ENCODE data around the gene PXMP2.

The PXMP2 gene

GRCh38 chr12:132653567-132654290 lies 33.7 kb upstream of the PXMP2 start:
- ATAC-seq (no peak), DNase-seq (no peak)
- no peak overlapping the region for H3K4me3 Mint-ChIP-seq
- H3K27ac Mint-ChIP-seq, result no peak overlapping the region
- H3K27me3 Mint-ChIP-seq, result no peaks in the 10 kb centered on the region
- no peaks in the 10 kb centered on the region for H3K9me3 Mint-ChIP-seq
- peaks cover 62% of the 10 kb centered on the region for H3K36me3 Mint-ChIP-seq (ENCODE audit: low read depth)
- no peaks in the 10 kb centered on the region for H3K4me1 Mint-ChIP-seq

DNA sequence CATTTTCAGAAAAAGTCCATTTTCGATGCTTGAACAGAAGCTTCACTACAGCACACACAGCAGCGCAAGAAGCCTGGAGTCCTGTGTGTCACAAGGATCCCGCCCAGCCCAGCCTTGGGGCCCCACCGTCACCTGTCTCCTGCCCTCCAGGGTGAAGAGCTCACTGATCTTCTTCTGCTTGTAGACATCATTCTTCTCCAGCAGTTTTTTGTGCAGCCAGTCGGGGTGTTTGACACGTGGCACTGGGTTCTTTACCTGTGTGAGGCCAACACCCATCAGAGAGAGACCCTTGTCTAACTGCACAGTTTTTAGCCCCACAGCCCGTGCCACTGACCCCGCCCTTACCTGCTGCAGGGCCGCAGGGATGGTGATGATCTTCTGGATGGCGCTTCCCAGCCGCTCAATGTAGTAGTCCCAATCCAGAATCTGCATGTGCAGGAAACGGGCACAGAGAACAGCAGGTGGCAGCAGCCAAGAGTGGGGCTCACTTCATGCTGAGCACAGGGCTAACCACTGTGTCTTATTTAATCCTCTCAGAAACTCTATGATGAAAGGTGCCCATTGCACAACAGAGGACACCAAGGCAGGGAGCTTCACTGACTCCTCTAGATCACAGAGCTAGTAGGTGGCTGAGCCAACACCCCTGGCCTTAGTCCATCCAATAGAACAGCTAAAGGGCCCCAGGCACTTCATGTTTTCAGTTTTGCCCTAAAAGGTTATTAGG lies 30.2 kb upstream of the PXMP2 start:
- Mint-ChIP-seq H3K36me3 (ENCODE audit: low read depth) (peaks cover 68% of the 10 kb centered on the region), H3K27ac (no peak overlapping the region)

GRCh38 chr12:132658149-132658894 lies 29.1 kb upstream of the PXMP2 start:
- H3K36me3 Mint-ChIP-seq (ENCODE audit: low read depth), result peaks cover 73% of the 10 kb centered on the region
- H3K27ac Mint-ChIP-seq, result no peak overlapping the region
- H3K4me3 Mint-ChIP-seq, result no peak overlapping the region
- DNase-seq, result no peak
- no peaks in the 10 kb centered on the region for H3K4me1 Mint-ChIP-seq
- no peaks in the 10 kb centered on the region for H3K9me3 Mint-ChIP-seq
- no peaks in the 10 kb centered on the region for H3K27me3 Mint-ChIP-seq
- ATAC-seq, result no peak

More for the DNA sequence above, 30.2 kb upstream of the PXMP2 start:
- H3K9me3 Mint-ChIP-seq, result no peaks in the 10 kb centered on the region
- ATAC-seq, result no peak
- no peak overlapping the region for H3K4me3 Mint-ChIP-seq
- H3K4me1 Mint-ChIP-seq, result no peaks in the 10 kb centered on the region
- DNase-seq, result no peak
- no peaks in the 10 kb centered on the region for H3K27me3 Mint-ChIP-seq

DNA sequence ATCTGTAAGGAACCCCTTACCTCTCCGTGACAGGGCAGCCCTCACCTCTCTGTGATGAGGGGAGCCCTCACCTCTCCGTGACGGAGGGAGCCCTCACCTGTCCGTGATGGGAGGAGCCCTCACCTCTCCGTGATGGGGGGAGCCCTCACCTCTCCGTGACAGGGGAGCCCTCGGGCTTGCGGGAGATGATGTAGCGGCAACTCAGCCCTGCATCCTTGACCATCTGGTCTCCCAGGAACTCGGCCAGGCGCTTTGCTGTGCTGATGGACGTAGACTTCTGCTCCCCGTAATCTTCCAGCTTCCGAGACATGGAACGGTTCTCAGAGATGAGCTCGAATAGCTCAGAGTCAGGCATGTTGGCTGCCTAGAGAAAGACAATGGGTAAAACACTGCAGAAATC lies 28.2 kb upstream of the PXMP2 start:
- Mint-ChIP-seq H3K27ac (no peak overlapping the region), H3K36me3 (ENCODE audit: low read depth) (peaks cover 67% of the 10 kb centered on the region), H3K27me3 (no peaks in the 10 kb centered on the region), H3K4me3 (no peak overlapping the region), H3K9me3 (no peaks in the 10 kb centered on the region), H3K4me1 (no peaks in the 10 kb centered on the region)
- ATAC-seq, result no peak
- DNase-seq, result no peak

DNA sequence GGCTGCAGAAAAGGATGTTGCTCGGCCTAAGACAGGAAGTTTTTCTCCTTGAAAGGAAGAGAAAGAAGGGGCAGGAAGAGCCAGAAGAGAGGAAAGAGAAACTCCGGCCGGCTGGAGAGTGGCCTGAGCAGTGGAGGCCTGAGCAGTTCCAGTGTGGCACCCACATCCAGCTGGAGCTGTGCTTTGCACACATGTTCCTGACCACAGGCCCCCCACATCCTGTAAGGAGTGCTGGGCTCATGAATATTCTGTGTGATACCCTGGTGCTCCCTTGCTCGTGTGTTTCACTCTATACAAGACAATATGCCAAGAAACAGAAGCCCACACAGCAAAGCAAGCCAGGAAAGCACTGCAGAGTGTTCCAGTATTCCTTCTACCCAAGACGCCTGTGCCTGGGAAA lies 27.3 kb upstream of the PXMP2 start:
- H3K36me3 Mint-ChIP-seq (ENCODE audit: low read depth), result peaks cover 65% of the 10 kb centered on the region

DNA sequence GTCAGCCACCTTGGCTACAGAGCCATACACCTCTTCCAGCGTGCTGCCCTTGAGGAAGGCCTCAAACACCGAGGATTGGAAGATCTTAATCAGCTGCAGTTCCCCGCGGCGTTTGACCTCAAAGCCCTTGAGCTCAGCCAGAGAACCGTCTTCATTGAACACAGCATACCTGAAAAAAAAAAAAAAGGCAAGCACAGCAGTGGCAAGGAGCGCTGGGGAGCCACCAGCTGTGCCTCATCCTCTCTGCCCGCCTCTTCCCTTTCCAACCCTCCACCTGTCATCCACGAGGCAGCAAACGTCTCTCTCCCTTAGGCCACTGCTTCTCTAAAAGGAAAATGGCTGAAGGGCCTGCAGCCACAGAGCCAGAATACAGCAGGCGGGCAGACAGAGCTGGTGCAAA lies 26.4 kb upstream of the PXMP2 start:
- DNase-seq (no peak), ATAC-seq (no peak)
- Mint-ChIP-seq H3K27ac (no peak overlapping the region), H3K27me3 (no peaks in the 10 kb centered on the region), H3K4me1 (no peaks in the 10 kb centered on the region), H3K4me3 (no peak overlapping the region), H3K36me3 (ENCODE audit: low read depth) (peaks cover 69% of the 10 kb centered on the region), H3K9me3 (no peaks in the 10 kb centered on the region)

More for the DNA sequence above, 27.3 kb upstream of the PXMP2 start:
- Mint-ChIP-seq H3K4me3 (no peak overlapping the region), H3K27ac (no peak overlapping the region), H3K4me1 (no peaks in the 10 kb centered on the region), H3K9me3 (no peaks in the 10 kb centered on the region), H3K27me3 (no peaks in the 10 kb centered on the region)
- DNase-seq, result no peak
- ATAC-seq, result no peak

DNA sequence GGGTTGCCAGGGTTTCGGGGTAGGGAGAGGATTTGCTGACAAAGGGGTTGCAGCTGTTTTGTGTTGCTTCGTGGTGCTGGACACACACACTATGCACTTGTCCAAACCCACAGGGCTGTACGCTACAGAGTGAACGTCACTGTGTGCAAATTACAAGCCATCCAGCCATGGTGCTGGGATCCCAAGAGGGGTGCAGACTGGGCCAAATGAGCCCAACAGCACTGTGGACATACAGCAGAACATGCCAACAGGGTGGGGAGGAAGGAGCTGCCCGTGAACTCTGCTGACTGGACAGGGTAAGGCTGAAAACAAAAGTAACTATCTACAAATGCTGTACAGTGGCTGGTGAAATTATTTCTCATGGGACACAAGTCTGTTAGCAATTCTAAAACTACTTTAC lies 25.4 kb upstream of the PXMP2 start:
- Mint-ChIP-seq H3K36me3 (ENCODE audit: low read depth) (peaks cover 73% of the 10 kb centered on the region), H3K27me3 (no peaks in the 10 kb centered on the region), H3K27ac (no peak overlapping the region), H3K4me3 (no peak overlapping the region), H3K4me1 (no peaks in the 10 kb centered on the region), H3K9me3 (no peaks in the 10 kb centered on the region)
- ATAC-seq (no peak), DNase-seq (no peak)

GRCh38 chr12:132662901-132663755 lies 24.3 kb upstream of the PXMP2 start:
- Mint-ChIP-seq H3K4me3 (no peak overlapping the region), H3K36me3 (ENCODE audit: low read depth) (peaks cover 67% of the 10 kb centered on the region), H3K27me3 (no peaks in the 10 kb centered on the region), H3K9me3 (no peaks in the 10 kb centered on the region), H3K27ac (no peak overlapping the region), H3K4me1 (no peaks in the 10 kb centered on the region)
- ATAC-seq (no peak), DNase-seq (no peak)

DNA sequence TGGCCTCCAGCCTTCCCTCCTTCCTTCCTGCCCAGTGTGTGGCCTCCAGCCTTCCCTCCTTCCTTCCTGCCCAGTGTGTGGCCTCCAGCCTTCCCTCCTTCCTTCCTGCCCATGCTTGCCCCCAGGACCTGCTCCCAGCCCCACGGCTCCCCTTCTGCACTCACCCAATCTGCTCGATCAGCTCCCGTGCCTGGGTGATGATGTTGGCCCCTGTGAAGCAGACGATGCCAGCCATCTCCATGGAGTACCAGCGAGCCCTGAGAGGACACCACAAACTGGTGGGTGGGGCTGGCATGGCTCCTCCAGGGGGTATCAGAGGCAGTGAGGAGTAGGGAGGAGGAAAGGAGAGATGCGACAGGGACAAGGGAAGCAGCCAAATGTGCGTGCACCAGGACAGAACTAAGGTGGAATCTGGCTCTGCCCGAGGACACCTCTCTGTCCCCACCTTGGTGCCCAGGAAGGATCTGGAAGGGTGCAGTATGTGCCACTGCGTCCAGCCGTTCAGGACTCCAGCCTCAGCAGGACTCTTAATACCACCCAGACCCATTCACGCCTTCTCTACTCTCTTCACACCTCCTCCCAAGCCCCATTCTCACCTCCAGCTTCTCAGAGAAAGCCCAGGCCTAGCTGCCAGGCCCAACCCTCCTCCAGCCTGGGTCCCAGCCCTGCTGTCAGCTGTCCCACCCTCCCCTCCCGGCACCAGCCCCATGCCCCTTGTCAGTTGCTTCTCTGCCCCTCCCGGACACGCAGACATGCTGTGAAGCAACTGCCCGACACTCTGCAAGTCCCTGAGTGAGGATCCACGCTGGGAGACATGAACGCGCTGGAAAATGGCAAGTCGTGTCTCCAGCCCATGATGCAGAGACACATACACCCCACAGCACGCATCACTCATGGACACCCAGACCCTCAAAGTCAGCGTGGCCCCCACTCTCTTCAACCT lies 22.9 kb upstream of the PXMP2 start:
- Mint-ChIP-seq H3K9me3 (no peaks in the 10 kb centered on the region), H3K27me3 (no peaks in the 10 kb centered on the region), H3K27ac (no peak overlapping the region), H3K4me3 (no peak overlapping the region), H3K4me1 (no peaks in the 10 kb centered on the region), H3K36me3 (ENCODE audit: low read depth) (peaks cover 67% of the 10 kb centered on the region)
- ATAC-seq (no peak), DNase-seq (no peak)

GRCh38 chr12:132665149-132665491 lies 22.3 kb upstream of the PXMP2 start:
- no peaks in the 10 kb centered on the region for H3K9me3 Mint-ChIP-seq
- H3K27me3 Mint-ChIP-seq, result no peaks in the 10 kb centered on the region
- ATAC-seq, result no peak
- H3K4me1 Mint-ChIP-seq, result no peaks in the 10 kb centered on the region
- H3K4me3 Mint-ChIP-seq, result no peak overlapping the region
- no peak overlapping the region for H3K27ac Mint-ChIP-seq
- DNase-seq, result no peak
- H3K36me3 Mint-ChIP-seq (ENCODE audit: low read depth), result peaks cover 72% of the 10 kb centered on the region

DNA sequence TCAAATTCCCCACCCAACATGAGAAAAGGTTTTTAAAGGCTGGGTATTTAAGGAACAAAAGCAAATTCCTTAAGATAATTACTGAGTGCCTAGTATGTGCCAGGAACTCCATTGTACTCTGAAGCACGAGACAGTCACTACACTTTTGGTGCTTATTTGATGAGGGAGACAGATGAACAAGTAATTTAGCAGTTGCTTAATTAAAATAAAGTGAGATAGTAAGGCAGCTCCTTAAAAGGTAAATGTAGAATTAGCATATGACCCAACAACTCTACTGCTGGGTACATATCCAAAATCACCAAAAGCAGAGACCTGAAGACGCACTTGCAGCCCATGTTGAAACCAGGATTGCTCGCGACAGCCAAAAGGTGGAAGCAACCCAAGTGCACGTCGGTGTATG lies 21.6 kb upstream of the PXMP2 start:
- peaks cover 73% of the 10 kb centered on the region for H3K36me3 Mint-ChIP-seq (ENCODE audit: low read depth)
- no peak for DNase-seq

DNA sequence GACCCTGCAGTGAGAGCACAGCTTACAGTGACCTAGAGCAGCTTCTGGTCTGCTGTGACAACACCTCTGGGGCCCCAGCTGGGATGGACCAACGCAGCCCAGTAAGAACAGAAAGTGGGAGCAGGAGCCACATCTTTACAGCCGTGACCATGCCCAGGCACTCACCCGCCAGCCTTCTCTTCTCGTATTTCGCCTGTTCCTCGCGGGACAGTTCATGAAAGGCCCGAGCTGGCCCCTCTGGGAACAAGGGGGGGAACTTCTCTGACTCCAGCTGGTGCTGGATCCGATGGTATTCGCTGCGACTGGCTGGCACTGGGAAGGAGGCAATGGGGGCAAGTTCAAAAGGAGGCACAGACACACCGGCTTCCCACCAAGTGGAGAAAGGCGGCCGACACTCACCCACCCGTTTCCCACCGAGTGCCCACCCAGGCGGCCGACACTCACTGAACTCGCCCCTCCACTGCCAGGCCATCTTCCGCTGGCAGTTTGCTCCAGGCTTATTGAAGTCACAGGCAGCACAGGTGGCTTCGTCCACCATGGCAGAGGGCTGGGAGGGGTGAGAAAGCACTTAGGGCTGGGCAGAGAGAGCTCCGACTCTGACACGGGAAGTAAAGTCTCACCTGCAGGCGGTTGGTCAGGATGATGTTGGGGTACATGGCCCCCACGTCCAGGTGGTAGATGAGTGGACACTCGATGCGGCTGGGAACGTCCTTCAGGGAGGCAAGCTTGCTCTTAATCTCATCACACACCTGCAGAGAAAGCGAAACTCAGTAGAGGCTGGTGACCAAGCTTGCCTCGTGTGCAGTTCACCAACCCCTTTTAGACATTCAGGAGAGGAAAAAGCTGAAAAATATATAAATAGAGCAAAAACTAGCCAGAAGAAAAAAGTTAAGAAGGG lies 18.9 kb upstream of the PXMP2 start:
- Mint-ChIP-seq H3K9me3 (no peaks in the 10 kb centered on the region), H3K36me3 (ENCODE audit: low read depth) (peaks cover 61% of the 10 kb centered on the region)

More for the DNA sequence above, 21.6 kb upstream of the PXMP2 start:
- no peak overlapping the region for H3K4me3 Mint-ChIP-seq
- ATAC-seq, result no peak
- H3K27ac Mint-ChIP-seq, result no peak overlapping the region
- no peaks in the 10 kb centered on the region for H3K9me3 Mint-ChIP-seq
- no peaks in the 10 kb centered on the region for H3K4me1 Mint-ChIP-seq
- H3K27me3 Mint-ChIP-seq, result no peaks in the 10 kb centered on the region

More for the DNA sequence above, 18.9 kb upstream of the PXMP2 start:
- no peaks in the 10 kb centered on the region for H3K4me1 Mint-ChIP-seq
- no peaks in the 10 kb centered on the region for H3K27me3 Mint-ChIP-seq
- H3K27ac Mint-ChIP-seq, result no peak overlapping the region
- ATAC-seq (no peak), DNase-seq (no peak)
- no peak overlapping the region for H3K4me3 Mint-ChIP-seq

Measured in activated naive CD8-positive, alpha-beta T cell treated with anti-CD3 and anti-CD28 coated beads, Interleukin-2, amount 50 U/mL, for 24 hours (primary cell).